GM18507 (cell line): ENCODE measurements around the gene TAF11.
"Not testable (repeated sequence)": the region's sequence is repeated elsewhere in the genome, so short reads cannot be mapped to it uniquely, and the experiment has no call there.

Source experiments
- DNase-seq: peaks from one replicate; pipeline ENCODE4 v3.0.0; 2011; ENCODE audit warnings: low read depth; ENCODE audit not compliant: insufficient read length; ENCODE audit errors: extremely low spot score
- FAIRE-seq: peaks from 2 replicates; lab custom pipeline; 2011; peaks lifted over from hg19 to GRCh38; lab: Jason Lieb, UNC

TAF11 gene

DNA sequence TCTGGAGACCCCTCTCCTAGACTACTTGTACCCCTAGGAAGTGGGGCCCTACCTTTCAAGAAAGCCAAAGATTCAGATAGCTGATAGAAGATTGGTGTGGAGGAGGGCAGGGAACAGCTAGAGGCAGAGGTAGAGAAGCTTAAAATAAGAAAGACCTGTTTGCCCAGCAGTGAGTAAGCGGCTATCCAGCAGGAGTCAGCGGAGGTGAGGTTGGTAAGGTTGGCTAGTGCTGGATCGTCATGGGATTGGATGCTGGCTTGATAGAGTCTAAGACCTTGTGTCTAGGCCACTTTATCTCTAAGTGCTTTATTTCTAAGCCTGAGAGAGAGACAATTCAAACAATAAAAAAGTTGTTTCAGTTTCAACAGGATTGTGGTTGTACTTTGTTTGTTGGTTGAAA lies 20.4 kb upstream of the TAF11 start:
- DNase-seq = no peak
- FAIRE-seq = no peak

DNA sequence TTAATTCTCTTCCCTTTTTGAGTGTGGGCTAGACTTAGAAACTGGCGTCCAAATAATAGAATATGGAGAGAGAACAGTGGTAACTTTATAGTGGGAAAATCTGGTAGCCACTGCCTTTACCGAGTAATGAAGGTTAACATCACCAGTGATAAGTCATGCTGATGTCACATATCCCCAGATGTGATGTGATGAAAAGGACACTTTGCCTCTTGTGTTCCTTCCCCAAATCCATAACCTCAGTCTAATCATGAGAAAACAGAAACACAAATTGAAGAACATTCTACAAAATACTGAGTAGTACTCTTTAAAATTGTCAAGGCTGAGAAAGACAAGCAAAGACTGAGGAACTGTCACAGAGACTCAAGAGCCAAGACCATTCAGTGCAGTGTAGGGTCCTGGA lies 19.0 kb upstream of the TAF11 start:
- DNase-seq (no peak), FAIRE-seq (no peak)

DNA sequence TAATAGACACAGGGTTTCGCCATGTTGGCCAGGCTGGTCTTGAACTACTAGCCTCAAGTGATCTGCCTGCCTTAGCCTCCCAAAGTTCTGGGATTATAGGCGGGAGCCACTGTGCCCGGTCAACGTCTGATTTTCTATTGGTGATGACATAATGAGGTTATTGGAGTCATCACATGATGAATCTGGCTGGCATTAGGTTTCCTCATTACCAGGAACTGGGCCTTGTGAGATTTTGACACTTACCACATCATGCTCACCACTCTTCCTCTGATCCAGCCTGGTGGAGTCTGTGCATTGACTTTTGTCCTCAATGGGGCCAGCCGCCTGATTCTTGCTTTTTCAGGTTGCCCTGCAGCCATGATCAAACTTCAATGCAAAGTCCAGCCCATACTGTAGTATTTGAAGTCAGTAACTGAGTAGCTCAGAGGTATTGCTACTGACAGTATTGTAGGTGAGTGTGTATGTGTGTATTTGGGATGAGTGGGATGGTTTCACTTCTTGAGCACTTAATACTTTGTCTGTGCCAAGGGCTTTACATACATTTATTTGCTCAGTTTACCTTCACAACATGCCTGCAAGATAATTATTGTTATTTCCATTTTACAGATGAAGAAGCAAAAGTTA lies 17.3 kb upstream of the TAF11 start:
- FAIRE-seq (no peak), DNase-seq (no peak)

DNA sequence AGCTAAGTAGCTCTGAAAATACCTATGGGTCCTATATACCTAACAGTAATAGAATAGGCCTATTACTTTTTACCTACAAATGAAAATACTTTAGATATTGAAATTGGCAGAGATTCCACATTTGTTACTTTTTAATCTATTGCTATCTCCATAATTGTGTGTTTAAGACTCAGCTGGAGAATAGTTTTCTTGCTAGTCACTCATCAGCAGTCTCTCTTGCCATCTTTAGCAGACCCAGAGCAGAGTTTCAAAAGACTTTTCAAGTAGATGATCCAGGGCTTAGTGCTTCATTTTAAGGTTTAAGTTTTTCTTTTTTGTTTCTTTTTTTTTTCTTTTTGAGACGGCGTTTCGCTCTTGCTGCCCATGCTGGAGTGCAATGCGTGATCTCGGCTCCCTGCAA lies 14.1 kb upstream of the TAF11 start:
- no peak for DNase-seq
- no peak for FAIRE-seq

DNA sequence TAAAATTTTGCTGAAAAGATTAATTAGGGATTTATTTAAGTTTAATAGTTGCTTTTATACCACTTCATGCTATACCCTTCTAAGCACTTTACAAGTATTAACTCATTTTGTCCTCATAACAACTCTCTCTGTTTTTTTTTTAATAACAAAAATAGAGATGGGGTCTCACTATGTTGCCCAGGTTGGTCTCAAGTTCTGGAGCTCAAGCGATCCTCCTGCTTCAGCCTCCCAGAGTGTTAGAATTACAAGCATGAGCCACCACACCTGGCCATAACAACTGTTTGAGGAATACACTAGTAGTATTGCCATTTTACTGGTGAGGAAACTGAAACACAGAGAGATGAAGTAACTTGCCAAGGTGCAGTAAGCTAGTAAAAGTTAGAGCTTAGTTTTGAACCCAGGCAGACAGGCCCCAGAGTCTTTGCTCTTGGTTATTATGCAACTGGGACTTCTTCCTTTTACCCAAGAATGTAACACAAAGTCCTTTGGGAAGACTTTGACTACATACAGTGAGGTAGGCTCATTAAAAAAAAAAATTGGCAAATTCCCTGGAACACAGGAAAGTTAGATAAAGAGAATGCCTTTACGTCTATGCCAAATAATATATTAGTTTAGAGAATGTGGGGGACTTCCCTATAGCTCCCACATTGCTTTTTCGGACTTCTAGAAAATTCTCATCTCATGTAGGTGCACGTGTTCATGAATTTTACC lies 12.6 kb upstream of the TAF11 start:
- DNase-seq (no peak), FAIRE-seq (no peak)

DNA sequence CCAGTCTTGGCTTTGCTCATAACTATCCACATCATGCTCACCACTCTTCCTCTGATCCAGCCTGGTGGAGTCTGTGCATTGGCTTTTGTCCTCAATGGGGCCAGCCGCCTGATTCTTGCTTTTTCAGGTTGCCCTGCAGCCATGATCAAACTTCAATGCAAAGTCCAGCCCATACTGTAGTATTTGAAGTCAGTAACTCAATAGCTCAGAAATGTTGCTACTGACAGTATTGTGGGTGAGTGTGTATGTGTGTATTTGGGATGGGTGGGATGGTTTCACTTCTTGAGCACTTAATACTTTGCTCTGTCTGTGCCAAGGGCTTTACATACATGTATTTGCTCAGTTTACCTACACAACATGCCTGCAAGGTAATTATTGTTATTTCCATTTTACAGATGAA lies 11.9 kb upstream of the TAF11 start:
- FAIRE-seq = not testable (repeated sequence)

DNA sequence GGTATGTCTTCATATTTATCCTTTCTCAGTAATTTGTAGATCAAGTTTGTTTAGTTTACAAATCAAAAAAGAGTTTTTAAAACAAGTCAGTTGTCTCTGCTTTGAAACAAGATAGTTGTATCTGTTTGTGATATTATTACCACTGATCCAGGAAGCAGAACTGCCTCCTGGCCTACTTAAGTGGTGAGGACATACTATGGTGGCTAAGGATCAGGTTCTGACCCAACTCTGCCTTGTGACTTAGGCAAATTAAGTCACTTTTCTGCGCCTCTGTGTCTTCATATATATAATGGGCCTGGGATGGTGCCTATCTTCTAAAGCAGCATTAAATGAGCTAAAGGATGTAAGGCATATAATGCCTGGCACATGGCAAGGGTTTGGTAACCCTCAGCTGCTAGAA lies 9.9 kb upstream of the TAF11 start:
- no peak for FAIRE-seq
- no peak for DNase-seq

More for the DNA sequence above, 11.9 kb upstream of the TAF11 start:
- not testable (repeated sequence) for DNase-seq

DNA sequence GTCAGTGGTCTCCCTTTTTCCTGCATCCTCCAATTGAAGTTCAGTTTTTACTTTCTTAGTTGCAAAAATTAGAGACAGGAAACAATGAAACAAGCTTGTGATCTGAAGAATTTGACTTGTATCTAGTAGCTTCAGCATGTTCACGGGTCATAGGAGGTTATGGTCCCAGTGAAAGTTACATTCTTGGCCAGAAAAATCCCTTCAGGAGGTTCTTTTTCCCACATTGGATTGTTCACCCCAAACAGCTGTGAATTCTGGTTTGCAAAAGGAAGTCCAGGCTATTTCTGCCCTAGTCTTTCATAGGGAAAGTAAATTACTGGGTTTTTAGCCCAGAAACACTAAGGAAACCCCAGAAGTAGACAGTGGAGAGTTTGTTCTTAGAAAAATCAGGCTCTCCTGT lies 9.3 kb upstream of the TAF11 start:
- FAIRE-seq (no peak), DNase-seq (no peak)

DNA sequence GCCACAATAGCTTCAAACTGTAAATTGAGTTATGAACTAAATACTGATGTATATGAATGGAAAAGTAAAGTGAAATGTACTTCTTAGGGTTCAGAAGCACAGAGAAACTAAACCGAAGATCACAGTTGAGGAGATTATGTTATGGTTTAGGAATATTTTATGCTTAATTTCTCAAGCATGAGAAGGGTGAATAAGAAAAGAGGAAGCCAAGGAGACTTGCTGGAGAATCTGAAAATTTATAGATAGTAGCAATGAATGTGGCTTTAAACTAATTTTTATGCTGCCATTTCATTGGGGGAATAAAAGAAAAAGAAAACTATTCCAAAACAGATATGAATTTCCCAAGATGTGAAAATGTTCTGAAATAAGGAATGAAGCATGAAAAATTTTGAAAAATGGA lies 6.9 kb upstream of the TAF11 start:
- no peak for FAIRE-seq
- no peak for DNase-seq

DNA sequence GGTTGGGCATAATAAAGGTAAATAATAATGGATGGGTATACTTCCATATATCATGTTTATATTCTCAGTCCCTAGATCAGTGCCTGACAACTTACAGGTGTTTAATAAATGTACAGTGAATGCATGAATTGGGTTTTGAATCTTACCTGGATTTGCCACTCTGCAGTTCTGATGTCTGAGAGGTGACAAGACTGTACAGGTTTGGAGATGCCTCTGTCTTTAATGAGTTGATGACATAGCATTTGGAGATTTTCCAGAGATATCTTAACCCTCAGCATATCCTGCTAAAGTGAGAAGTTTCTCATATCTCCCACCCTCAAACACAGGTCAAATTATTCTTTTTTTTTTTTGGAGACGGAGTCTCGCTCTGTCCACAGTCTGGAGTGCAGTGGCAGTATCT lies 3.5 kb upstream of the TAF11 start:
- FAIRE-seq (no peak), DNase-seq (no peak)

DNA sequence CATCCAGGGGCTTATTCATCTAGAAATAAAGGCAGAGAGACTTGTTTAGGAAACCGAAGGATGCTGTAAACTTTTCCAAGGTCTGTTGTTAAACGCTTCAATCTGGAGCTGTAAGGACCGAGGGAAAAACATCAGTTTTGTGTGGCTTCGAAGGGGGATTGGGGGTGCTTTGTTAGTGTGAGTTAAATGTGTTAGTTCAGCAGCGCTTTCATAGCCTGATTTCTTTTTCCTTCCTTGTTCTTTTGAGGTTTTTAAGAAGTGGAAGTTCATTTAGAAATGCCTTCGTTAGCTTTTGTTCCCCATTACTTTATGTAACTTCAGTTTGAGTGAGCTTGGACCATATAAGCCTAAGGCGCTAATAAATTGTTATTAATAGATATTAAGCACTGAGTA lies 2.7 kb upstream of the TAF11 start:
- no peak for FAIRE-seq

DNA sequence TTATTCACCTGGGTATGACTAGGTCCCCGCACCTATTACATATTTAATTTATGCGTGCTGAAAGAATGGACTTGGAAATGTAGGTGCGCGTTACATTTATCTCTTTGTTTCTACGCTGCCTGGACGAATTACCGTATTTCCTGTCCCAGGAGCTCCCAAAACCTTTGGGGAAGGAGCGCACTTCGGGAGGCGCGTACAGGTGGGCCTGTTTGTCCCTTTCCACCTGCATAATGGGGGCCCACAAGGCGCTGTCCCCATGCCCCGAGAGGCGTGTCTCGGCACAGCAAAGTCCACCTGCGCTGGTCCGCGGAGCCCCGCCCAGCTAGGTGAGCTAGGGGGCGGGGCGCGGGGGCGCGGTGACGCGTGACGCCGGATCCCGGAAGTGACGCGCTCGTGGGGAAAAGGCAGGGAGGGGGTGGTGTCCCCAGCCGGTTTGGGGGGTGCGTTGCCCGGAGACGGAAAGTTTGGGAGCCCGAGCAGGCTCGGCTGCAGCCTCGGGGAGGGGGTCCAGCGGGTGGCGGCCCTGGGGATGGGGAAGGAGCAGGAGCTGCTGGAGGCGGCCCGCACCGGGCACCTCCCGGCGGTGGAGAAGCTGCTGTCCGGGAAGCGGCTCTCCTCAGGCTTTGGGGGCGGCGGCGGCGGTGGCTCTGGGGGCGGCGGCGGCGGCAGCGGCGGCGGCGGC lies 1.2 kb upstream of the TAF11 start, which contains the start of gene ANKS1A:
Gene ANKS1A, plus strand, starts transcription at position 382 of the 682 bp plus-strand sequence. Its CDS starts 148 bp downstream, at position 530.
- FAIRE-seq = peak; percentile 47
- peak; percentile 79 for DNase-seq

More for the DNA sequence above, 2.7 kb upstream of the TAF11 start:
- DNase-seq = no peak

DNA sequence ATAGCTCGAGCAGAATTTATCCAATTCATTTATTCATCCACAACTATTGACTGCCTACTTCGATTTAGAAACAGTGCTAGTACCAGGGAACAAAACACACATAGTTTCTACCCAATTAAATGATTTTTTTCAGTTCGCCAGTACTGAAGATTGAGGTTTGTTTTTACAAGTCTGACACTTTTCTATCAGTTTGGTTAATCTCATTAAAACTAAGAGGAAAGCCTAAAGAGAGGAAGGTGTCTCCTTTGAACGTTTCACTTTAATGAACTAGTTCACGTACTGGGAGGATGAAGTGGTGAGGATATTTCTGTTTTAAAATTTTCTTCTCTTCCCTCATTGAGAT lies 643 bp upstream of the TAF11 start:
- no peak for FAIRE-seq

DNA sequence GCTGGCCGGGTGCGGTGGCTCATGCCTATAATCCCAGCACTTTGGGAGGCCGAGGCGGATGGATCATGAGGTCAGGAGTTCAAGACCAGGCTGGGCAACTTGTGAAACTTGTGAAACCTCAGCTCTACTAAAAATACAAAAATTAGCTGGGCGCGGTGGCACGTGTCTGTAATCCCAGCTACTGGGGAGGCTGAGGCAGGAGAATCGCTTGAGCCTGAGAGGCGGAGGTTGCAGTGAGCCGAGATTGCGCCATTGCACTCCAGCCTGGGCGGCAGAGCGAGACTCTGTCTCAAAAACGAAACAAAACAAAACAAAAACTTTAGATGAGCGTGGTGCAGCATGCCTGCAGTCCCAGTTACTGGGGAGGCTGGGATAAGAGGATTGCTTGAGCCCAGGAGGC lies 2.0 kb downstream of the TAF11 start:
- DNase-seq, FAIRE-seq: not testable (repeated sequence)

More for the DNA sequence above, 643 bp upstream of the TAF11 start:
- no peak for DNase-seq

DNA sequence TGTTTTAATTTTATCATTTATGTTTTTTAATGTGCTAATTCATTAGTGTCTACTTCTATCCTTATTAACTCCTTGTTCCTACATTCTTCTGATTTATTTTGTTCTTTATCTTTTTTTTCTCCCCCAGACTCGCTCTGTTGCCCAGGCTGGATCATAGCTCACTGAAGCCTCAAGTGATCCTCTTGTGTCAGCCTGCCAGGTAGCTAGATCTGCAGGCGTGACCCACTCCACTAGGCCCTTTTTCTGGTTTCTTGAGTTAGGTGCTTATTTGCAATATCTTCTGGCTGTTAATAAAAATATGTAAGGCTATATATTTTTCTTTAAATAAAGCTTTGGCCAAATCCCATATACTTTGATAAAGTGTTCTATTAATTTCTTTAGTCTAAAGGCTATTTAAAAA lies 2.8 kb downstream of the TAF11 start:
- FAIRE-seq (no peak), DNase-seq (no peak)

DNA sequence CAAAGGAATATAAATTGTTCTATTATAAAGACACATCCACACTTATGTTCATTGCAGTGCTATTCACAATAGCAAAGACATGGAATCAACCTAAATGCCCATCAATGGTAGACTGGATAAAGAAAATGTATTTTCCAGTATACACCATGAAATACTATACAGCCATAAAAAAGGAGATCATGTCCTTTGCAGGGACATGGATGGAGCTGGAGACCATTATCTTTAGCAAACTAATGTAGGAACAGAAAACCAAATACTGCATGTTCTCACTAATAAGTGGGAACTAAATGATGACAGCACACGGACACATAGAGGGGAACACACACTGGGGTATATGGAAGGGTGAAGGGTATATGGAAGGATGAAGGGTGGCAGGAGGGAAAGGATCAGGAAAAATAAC lies 3.8 kb downstream of the TAF11 start:
- FAIRE-seq, DNase-seq: not testable (repeated sequence)

DNA sequence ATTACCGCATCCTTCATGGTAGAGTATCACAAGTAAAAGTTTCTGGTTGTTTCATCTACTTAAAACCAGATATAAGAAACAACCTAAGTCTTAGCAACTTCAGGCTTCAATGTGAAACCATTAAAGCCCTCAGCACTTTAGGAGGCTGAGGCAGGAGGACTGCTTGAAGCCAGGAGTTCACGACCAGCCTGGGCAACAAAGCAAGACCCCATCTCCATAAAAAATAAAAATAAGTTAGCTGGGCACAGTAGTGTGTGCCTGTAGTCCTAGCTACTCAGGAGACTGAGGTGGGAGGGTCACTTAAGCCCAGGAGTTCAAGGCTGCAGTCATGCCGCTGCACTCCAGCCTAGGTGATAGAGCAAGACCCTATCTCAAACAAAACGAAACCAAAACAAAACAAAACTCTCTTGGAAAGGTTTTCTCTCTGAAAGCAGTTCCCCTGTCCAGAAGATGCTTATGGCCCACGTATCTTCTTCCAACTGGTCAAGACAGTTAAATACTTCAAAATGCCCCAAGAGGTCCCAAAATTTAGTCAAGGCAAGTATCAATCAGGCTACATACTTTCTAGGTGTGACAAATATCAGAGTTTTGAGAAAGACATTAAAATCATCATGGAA lies 9.9 kb downstream of the TAF11 start:
- DNase-seq = no peak

DNA sequence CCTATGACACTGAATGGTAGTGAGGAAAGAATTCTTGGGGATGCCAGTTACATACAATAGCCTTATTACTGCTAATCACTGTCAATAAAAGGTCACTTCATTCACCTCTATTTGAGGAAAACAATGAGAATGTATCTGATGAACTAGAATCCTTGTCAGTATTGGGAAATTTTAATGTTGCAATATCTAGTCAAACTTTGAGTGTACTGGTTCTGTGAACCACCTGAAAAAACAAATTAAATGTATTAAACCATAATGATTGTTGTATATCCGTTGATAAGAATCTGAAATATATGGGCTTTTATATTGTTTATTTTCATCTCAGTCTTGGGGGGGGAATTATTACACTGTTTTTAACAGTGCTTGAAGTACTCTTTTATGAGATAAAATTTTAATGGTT lies 10.6 kb downstream of the TAF11 start:
- no peak for FAIRE-seq

More for the DNA sequence above, 9.9 kb downstream of the TAF11 start:
- FAIRE-seq = no peak

DNA sequence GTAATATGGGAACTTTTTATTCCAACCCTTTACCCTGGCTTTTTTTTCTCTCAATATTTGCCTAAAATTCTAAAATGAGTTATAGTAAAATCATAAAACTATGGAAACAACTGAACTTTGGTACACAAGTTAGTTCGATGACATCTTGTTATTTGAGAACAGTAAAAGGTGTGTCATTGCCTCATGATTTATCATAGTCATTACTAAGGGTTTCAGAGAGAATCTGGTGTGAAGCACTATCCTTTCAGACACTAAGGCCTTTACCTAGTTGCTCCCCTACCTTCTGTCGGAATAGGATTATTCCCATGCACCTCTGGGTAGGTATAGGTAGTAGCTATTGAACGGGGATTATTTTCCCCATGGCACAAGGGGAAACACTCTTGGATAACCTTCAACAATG lies 11.4 kb downstream of the TAF11 start:
- no peak for DNase-seq
- FAIRE-seq = no peak

More for the DNA sequence above, 10.6 kb downstream of the TAF11 start:
- DNase-seq = no peak
